ENCODE measurements around the gene RPS6KB2. TPM values are rescaled to one million over a fixed set of nuclear protein-coding genes. Genes with fewer than 3 reads are reported as not detected.

Gene RPS6KB2
- total and polyA plus RNA-seq, 2 donors (not counting 1 experiment from before 2014, with no cell fraction given) = 29.0 to 30.6 TPM

GRCh38 chr11:67455054-67455453 lies 26.8 kb downstream of the RPS6KB2 start, which contains the start of gene CABP4:
TSS of gene CABP4 (plus strand) at chr11:67455354. CDS start at chr11:67455424, 70 bp downstream.
- H3K27me3 ChIP-seq (ENCODE audit: control insufficient read depth, insufficient read depth, low read length) = peaks cover 3% of the 10 kb centered on the region
- H3K79me2 ChIP-seq (ENCODE audit: control insufficient read depth, insufficient read depth, low read length) = no peaks in the 10 kb centered on the region
- no peak within 1 kb of the TSS for H3K4me3 ChIP-seq (replicated peaks in 1 of 4; ENCODE audit: control extremely low read depth in 1 of 4, insufficient read depth in 1 of 4, low read depth in 3 of 4, low read length in 4 of 4)
- H3K36me3 ChIP-seq (ENCODE audit: control insufficient read depth, insufficient read depth, low read length) = no peaks in the 10 kb centered on the region
- H4K20me1 ChIP-seq (ENCODE audit: control insufficient read depth, extremely low read depth, insufficient read depth, low read length) = no peaks in the 10 kb centered on the region
- no peak within 1 kb of the TSS for H3K27ac ChIP-seq (ENCODE audit: insufficient read depth, low read length)
- H3K9ac ChIP-seq (ENCODE audit: insufficient read depth, low read length) = no peak within 1 kb of the TSS
- TF ChIP-seq CTCF (conservative IDR thresholded peaks at IDR 0.05 in 1 of 2, IDR thresholded peaks at IDR 0.05 in 1 of 2; ENCODE audit: low read depth in 1 of 2, low read length in 2 of 2) = no peak
- no peak for TF ChIP-seq EZH2 (IDR thresholded peaks at IDR 0.05; ENCODE audit: low read length, missing control alignments)
- no peak for DNase-seq (ENCODE audit: low read depth in 2 of 2)
- H2AFZ ChIP-seq (ENCODE audit: low read length) = no peak within 1 kb of the TSS
- no peaks in the 10 kb centered on the region for H3K4me1 ChIP-seq (ENCODE audit: control insufficient read depth, extremely low read depth, insufficient read depth, low read length)
- H3K9me3 ChIP-seq (ENCODE audit: control insufficient read depth, insufficient read depth, low read depth, low read length) = no peaks in the 10 kb centered on the region
- H3K4me2 ChIP-seq (ENCODE audit: extremely low read depth, insufficient read depth, low read length) = no peak within 1 kb of the TSS

GRCh38 chr11:67456068-67456705 lies 27.9 kb downstream of the RPS6KB2 start:
- H3K36me3 ChIP-seq (ENCODE audit: control insufficient read depth, insufficient read depth, low read length) = no peaks in the 10 kb centered on the region
- H3K9ac ChIP-seq (ENCODE audit: insufficient read depth, low read length) = no peak overlapping the region
- no peak for DNase-seq (ENCODE audit: low read depth in 2 of 2)
- H3K27me3 ChIP-seq (ENCODE audit: control insufficient read depth, insufficient read depth, low read length) = peaks cover 3% of the 10 kb centered on the region
- H3K9me3 ChIP-seq (ENCODE audit: control insufficient read depth, insufficient read depth, low read depth, low read length) = no peaks in the 10 kb centered on the region
- H3K4me1 ChIP-seq (ENCODE audit: control insufficient read depth, extremely low read depth, insufficient read depth, low read length) = no peaks in the 10 kb centered on the region
- no peak overlapping the region for H3K4me3 ChIP-seq (replicated peaks in 1 of 4; ENCODE audit: control extremely low read depth in 1 of 4, insufficient read depth in 1 of 4, low read depth in 3 of 4, low read length in 4 of 4)
- H3K27ac ChIP-seq (ENCODE audit: insufficient read depth, low read length) = no peak overlapping the region
- no peak overlapping the region for H2AFZ ChIP-seq (ENCODE audit: low read length)
- TF ChIP-seq EZH2 (IDR thresholded peaks at IDR 0.05; ENCODE audit: low read length, missing control alignments) (no peak), CTCF (conservative IDR thresholded peaks at IDR 0.05 in 1 of 2, IDR thresholded peaks at IDR 0.05 in 1 of 2; ENCODE audit: low read depth in 1 of 2, low read length in 2 of 2) (no peak)
- no peak overlapping the region for H3K4me2 ChIP-seq (ENCODE audit: extremely low read depth, insufficient read depth, low read length)
- no peaks in the 10 kb centered on the region for H3K79me2 ChIP-seq (ENCODE audit: control insufficient read depth, insufficient read depth, low read length)
- H4K20me1 ChIP-seq (ENCODE audit: control insufficient read depth, extremely low read depth, insufficient read depth, low read length) = no peaks in the 10 kb centered on the region

- H3K4me1 ChIP-seq (ENCODE audit: control insufficient read depth, extremely low read depth, insufficient read depth, low read length) = no peaks in the 10 kb centered on the region
- no peaks in the 10 kb centered on the region for H4K20me1 ChIP-seq (ENCODE audit: control insufficient read depth, extremely low read depth, insufficient read depth, low read length)
- H2AFZ ChIP-seq (ENCODE audit: low read length) = no peak overlapping the region
- H3K4me3 ChIP-seq (replicated peaks in 1 of 4; ENCODE audit: control extremely low read depth in 1 of 4, insufficient read depth in 1 of 4, low read depth in 3 of 4, low read length in 4 of 4) = no peak overlapping the region
- H3K27me3 ChIP-seq (ENCODE audit: control insufficient read depth, insufficient read depth, low read length) = peaks cover 3% of the 10 kb centered on the region
- H3K4me2 ChIP-seq (ENCODE audit: extremely low read depth, insufficient read depth, low read length) = no peak overlapping the region
- H3K9ac ChIP-seq (ENCODE audit: insufficient read depth, low read length) = no peak overlapping the region
- no peaks in the 10 kb centered on the region for H3K36me3 ChIP-seq (ENCODE audit: control insufficient read depth, insufficient read depth, low read length)
- TF ChIP-seq CTCF (conservative IDR thresholded peaks at IDR 0.05 in 1 of 2, IDR thresholded peaks at IDR 0.05 in 1 of 2; ENCODE audit: low read depth in 1 of 2, low read length in 2 of 2) = no peak
- DNase-seq (ENCODE audit: low read depth in 2 of 2) = no peak
- H3K27ac ChIP-seq (ENCODE audit: insufficient read depth, low read length) = no peak overlapping the region
- H3K9me3 ChIP-seq (ENCODE audit: control insufficient read depth, insufficient read depth, low read depth, low read length) = no peaks in the 10 kb centered on the region
- no peaks in the 10 kb centered on the region for H3K79me2 ChIP-seq (ENCODE audit: control insufficient read depth, insufficient read depth, low read length)
Observed at GRCh38 chr11:67457453-67457852, 29.2 kb downstream of the RPS6KB2 start.

Data from fibroblast of lung (primary cell).